GM12873 (cell line): Measurements from ENCODE around the gene TMIGD2.

Source experiments
- TF ChIP-seq, protein P1 (sequence below): IDR thresholded peaks from 2 replicates; pipeline ENCODE4 v1.5.1; 2012; ENCODE audit warnings: low read depth, mild to moderate bottlenecking, moderate library complexity, low read length, control low read depth; ENCODE audit not compliant: insufficient read depth; ENCODE audit errors: missing control alignments

TMIGD2 gene

DNA sequence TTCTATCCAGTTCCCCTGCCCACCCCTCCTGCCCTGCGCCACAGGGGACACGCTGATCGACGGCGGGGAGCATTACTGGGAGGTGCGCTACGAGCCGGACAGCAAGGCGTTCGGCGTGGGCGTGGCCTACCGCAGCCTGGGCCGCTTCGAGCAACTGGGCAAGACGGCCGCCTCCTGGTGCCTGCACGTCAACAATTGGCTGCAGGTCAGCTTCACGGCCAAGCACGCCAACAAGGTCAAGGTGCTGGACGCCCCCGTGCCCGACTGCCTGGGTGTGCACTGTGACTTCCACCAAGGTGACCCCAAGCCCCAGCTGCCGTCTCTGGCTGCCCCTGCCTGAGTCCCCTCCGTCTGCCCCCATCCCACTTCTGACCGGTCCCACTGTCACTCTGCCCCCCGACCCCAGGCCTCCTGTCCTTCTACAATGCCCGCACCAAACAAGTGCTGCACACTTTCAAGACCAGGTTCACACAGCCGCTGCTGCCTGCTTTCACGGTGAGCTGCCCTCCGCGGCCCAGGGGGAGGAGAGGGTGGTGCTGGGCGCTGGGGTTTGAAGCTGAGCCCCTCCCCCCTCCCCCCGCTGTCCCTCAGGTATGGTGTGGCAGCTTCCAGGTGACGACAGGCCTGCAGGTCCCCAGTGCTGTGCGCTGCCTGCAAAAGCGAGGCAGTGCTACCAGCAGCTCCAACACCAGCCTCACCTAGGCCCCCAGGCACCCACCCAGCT lies 20.9 kb upstream of the TMIGD2 start:
- TF ChIP-seq, protein P1, sequence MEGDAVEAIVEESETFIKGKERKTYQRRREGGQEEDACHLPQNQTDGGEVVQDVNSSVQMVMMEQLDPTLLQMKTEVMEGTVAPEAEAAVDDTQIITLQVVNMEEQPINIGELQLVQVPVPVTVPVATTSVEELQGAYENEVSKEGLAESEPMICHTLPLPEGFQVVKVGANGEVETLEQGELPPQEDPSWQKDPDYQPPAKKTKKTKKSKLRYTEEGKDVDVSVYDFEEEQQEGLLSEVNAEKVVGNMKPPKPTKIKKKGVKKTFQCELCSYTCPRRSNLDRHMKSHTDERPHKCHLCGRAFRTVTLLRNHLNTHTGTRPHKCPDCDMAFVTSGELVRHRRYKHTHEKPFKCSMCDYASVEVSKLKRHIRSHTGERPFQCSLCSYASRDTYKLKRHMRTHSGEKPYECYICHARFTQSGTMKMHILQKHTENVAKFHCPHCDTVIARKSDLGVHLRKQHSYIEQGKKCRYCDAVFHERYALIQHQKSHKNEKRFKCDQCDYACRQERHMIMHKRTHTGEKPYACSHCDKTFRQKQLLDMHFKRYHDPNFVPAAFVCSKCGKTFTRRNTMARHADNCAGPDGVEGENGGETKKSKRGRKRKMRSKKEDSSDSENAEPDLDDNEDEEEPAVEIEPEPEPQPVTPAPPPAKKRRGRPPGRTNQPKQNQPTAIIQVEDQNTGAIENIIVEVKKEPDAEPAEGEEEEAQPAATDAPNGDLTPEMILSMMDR: no peak

DNA sequence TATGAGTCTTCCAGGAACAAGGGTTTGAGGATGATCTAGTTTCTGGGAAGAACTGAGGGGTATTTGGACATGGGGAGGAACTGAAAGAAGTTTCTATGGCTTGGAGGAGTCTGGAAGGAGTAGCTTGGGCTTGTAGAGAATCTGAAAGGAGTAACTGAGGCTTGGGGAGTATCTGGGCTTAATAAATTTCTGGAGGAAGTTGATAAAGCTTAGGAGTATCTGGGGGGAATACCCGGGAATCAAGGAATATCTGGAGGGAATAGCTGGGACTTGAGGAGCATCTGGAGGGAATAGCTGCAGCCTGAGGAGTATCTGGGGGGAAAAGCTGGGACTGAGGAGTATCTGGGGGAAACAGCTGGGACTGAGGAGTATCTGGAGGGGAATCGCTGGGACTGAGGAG lies 18.2 kb upstream of the TMIGD2 start:
- TF ChIP-seq, protein P1: no peak

DNA sequence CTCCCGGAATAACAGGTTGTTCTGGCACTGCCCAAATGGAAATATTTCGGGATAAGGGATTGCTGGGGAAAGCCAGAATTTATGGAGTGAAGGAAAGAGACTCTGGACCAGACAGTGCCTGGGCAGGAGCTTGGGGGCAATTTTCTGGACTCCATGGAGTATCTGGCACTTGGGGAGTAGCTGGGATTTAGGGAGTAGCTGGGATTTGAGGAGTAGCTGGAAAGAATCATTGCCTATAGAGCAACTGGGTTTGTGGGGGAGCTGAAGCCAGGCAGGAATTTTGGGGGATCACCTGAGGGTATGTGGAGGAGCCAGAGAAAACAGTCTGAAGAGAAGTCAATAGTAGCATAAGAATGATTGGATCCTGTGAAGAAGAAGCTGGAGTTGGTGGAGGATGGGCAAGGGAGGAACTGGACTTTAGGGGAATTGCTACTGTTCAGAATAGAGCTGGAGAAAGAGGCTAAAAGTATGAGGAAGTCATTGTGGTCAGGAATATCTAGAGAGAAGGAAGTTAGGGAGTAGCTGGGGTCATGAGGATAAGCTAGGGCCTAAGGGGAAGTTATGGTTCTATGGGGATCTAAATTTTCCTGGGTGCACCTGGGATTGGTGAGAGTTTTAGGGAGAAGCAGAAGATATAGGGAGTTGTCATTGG lies 17.0 kb upstream of the TMIGD2 start:
- TF ChIP-seq, protein P1: no peak

DNA sequence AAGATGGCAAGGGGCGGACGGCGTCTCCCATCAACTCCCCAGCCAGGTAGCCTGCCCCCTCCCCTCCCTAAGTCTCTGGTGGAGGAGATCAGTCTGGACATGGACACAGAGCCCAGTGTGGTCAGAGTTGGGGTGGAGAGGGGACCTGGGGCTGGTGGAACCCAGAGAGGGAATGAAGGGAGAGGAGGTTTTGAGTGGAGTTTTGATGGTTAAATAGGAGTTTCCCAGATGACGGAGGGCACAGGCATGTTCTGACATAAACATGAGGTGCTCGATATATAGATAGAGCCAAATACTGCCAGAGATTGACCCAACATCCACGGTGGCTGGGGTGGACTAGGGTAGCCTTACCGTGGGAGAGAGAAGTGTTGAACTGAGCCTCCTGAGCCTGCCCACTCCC lies 16.3 kb upstream of the TMIGD2 start:
- TF ChIP-seq, protein P1: no peak

DNA sequence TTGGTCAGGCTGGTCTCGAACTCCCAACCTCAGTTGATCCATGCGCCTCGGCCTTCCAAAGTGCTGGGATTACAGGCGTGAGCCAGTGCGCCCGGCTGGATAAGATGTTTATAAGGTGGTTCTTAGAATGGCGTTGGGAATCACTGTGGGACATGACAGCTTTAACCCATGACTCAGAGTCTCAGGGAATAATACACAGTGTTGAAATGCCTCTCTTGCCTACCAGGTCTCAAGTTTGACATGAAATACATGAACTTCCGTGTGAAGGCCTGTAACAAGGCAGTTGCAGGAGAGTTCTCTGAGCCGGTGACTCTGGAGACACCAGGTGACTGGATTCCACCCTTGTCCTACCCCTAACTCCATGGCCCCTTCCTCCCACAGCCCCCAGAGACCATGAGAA lies 14.8 kb upstream of the TMIGD2 start:
- TF ChIP-seq, protein P1: no peak

DNA sequence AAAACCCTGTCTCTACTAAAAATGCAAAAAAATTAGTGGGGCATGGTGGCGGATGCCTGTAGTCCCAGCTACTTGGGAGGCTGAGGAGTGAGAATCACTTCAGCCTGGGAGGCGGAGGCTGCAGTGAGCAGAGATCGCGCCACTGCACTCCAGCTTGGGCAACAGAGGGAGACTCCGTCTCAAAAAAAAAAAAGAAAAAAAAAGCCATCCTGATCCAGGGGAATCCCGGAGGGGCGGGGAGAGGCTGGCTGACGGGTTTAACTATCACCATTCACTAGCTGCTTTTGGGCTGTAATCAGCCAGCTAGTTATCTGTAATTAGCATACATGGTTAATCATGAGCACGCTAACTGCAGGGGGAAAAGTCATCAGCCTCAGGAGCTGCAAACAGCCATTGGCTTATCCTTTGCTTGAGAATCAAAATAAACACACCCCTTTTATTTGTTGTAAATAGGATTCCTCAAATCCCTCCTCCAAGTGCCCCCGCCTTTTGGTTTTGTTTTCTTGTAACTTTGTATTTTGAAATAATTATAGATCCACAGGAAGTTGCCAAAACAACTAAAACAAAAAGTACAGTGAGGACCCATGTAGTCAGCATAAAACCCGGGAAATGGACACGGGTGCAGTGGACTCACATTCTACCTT lies 11.8 kb upstream of the TMIGD2 start:
- TF ChIP-seq, protein P1: no peak
